Naive thymus-derived CD8-positive, alpha-beta T cell (primary cell): Measurements from ENCODE around the gene LUZP2. TPM values are rescaled to one million over a fixed set of nuclear protein-coding genes. Genes with fewer than 3 reads are reported as not detected.

Experiments used
- ATAC-seq, 2 donors: fragments of 150-1000 bp; cut with Tn5 transposase in 1 of 2; sonication (Bioruptor Pico), chemical (Tn5 transposase) in 1 of 2; 1 replicate in 1 of 2; 2 replicates in 1 of 2; pipeline ENCODE4 v1.10.0; 2021; ENCODE audit warnings: mild to moderate bottlenecking in 2 of 2, moderate library complexity in 2 of 2
- POLR2A ChIA-PET: fragments of 350-600 bp; sonication (Branson Sonifier 250); formaldehyde crosslinking; loops from one replicate; lab custom pipeline; 2021; ENCODE audit warnings: antibody characterized with exemption; lab: Charles Lee
- DNase-seq, 10 donors: peaks; one replicate each; pipeline versions ENCODE4 v3.0.0 to v3.0.0-alpha.2; 2020 to 2022
- H3K27ac Mint-ChIP-seq, 10 donors: one replicate each; pipeline ENCODE4 v1.8.0; 2020 to 2022; ENCODE audit warnings: mild to moderate bottlenecking in 10 of 10, mixed read lengths in 10 of 10, moderate library complexity in 4 of 10, inconsistent platforms in 1 of 10
- H3K27me3 Mint-ChIP-seq, 5 donors: one replicate each; pipeline ENCODE4 v1.8.0; 2021 to 2022; ENCODE audit warnings: mixed read lengths in 5 of 5
- H3K36me3 Mint-ChIP-seq, 3 donors: one replicate each; pipeline ENCODE4 v1.8.0; 2020 to 2022; ENCODE audit warnings: mixed read lengths in 3 of 3, mild to moderate bottlenecking in 2 of 3, inconsistent platforms in 1 of 3
- H3K4me1 Mint-ChIP-seq, 4 donors: one replicate each; pipeline ENCODE4 v1.8.0; 2021 to 2022; ENCODE audit warnings: mixed read lengths in 4 of 4
- H3K4me3 Mint-ChIP-seq, 10 donors: one replicate each; pipeline ENCODE4 v1.8.0; 2020 to 2022; ENCODE audit warnings: mild to moderate bottlenecking in 10 of 10, mixed read lengths in 10 of 10, moderate library complexity in 6 of 10, inconsistent platforms in 1 of 10
- H3K9me3 Mint-ChIP-seq, 9 donors: one replicate each; pipeline ENCODE4 v1.8.0; 2020 to 2022; ENCODE audit warnings: mixed read lengths in 9 of 9, mild to moderate bottlenecking in 3 of 9, inconsistent platforms in 1 of 9, moderate library complexity in 1 of 9
- polyA plus RNA-seq, 3 donors: library from polyadenylated mRNA; unstranded; fragments of 300-500 nt; fragmentation: Illumina TruSeq; gene quantifications; one replicate each; pipeline ENCODE4 v1.2.3, GENCODE V29; 2021
- total RNA-seq, 8 experiments: library from RNA in 2 of 8; stranded (reverse) in 2 of 8; gene quantifications; one replicate each; pipeline ENCODE4 v1.2.3 and lab custom pipeline; 2021 to 2026

Gene LUZP2
- total RNA-seq (not detected), polyA plus RNA-seq (not detected), total RNA-seq (lab: John Stamatoyannopoulos, UW) (0 to 0.25 (median 0) reads per million in 6 experiments)

- Mint-ChIP-seq H3K27me3 (peaks cover 12 to 25% (median 15%) of the 10 kb centered on the region in 5 donors), H3K9me3 (peaks cover 0 to 11% (median 5%) of the 10 kb centered on the region in 9 donors), H3K36me3 (no peaks in the 10 kb centered on the region), H3K4me1 (no peaks in the 10 kb centered on the region), H3K4me3 (peak within 1 kb of the TSS in 2 of 10 donors; percentile 24 to 36), H3K27ac (no peak within 1 kb of the TSS)
- POLR2A ChIA-PET: no interaction called here
- DNase-seq (no peak), ATAC-seq (no peak)
Measured at GRCh38 chr11:24496736-24497725, at the start of gene LUZP2. Gene LUZP2, plus strand, starts transcription at chr11:24497053.

GRCh38 chr11:24453129-24453718 lies 43.6 kb upstream of the LUZP2 start:
- no peaks in the 10 kb centered on the region for H3K36me3 Mint-ChIP-seq
- H3K4me3 Mint-ChIP-seq: no peak overlapping the region
- H3K27ac Mint-ChIP-seq: no peak overlapping the region
- DNase-seq (no peak), ATAC-seq (no peak)
- no peaks in the 10 kb centered on the region for H3K4me1 Mint-ChIP-seq
- peaks cover 1 to 16% (median 6%) of the 10 kb centered on the region in 9 donors for H3K9me3 Mint-ChIP-seq
- no peaks in the 10 kb centered on the region for H3K27me3 Mint-ChIP-seq
- POLR2A ChIA-PET: no interaction called here

GRCh38 chr11:24457985-24458384 lies 38.9 kb upstream of the LUZP2 start:
- H3K4me1 Mint-ChIP-seq: no peaks in the 10 kb centered on the region
- POLR2A ChIA-PET: no interaction called here

GRCh38 chr11:24470431-24470830 lies 26.4 kb upstream of the LUZP2 start:
- Mint-ChIP-seq H3K27ac (no peak overlapping the region), H3K4me3 (no peak overlapping the region), H3K9me3 (peaks cover 0 to 24% (median 6%) of the 10 kb centered on the region in 9 donors), H3K36me3 (no peaks in the 10 kb centered on the region), H3K4me1 (no peaks in the 10 kb centered on the region), H3K27me3 (no peaks in the 10 kb centered on the region)
- POLR2A ChIA-PET: no interaction called here
- DNase-seq (no peak), ATAC-seq (no peak)

More at GRCh38 chr11:24457985-24458384, 38.9 kb upstream of the LUZP2 start:
- Mint-ChIP-seq H3K27me3 (no peaks in the 10 kb centered on the region), H3K9me3 (peaks cover 0 to 41% (median 9%) of the 10 kb centered on the region in 9 donors), H3K4me3 (no peak overlapping the region), H3K36me3 (peaks cover 0 to 4% (median 0%) of the 10 kb centered on the region in 3 donors), H3K27ac (no peak overlapping the region)
- DNase-seq (no peak), ATAC-seq (no peak)

- Mint-ChIP-seq H3K4me1 (no peaks in the 10 kb centered on the region), H3K36me3 (no peaks in the 10 kb centered on the region), H3K9me3 (peaks cover 0 to 24% (median 11%) of the 10 kb centered on the region in 9 donors), H3K27ac (no peak overlapping the region), H3K4me3 (no peak overlapping the region), H3K27me3 (no peaks in the 10 kb centered on the region)
- ATAC-seq (no peak), DNase-seq (no peak)
- POLR2A ChIA-PET: no interaction called here
Measured at GRCh38 chr11:24471084-24471483, 25.8 kb upstream of the LUZP2 start.

GRCh38 chr11:24478718-24479117 lies 18.1 kb upstream of the LUZP2 start:
- no peak for ATAC-seq
- Mint-ChIP-seq H3K4me3 (no peak overlapping the region), H3K36me3 (peaks cover 0 to 4% (median 0%) of the 10 kb centered on the region in 3 donors), H3K9me3 (peaks cover 4 to 38% (median 13%) of the 10 kb centered on the region in 9 donors), H3K27ac (no peak overlapping the region), H3K27me3 (no peaks in the 10 kb centered on the region), H3K4me1 (no peaks in the 10 kb centered on the region)
- POLR2A ChIA-PET: no interaction called here
- no peak for DNase-seq

- Mint-ChIP-seq H3K36me3 (no peaks in the 10 kb centered on the region), H3K27me3 (no peaks in the 10 kb centered on the region), H3K4me1 (no peaks in the 10 kb centered on the region), H3K4me3 (no peak overlapping the region), H3K9me3 (peaks cover 0 to 37% (median 11%) of the 10 kb centered on the region in 9 donors), H3K27ac (no peak overlapping the region)
- POLR2A ChIA-PET: no interaction called here
- no peak for DNase-seq
- ATAC-seq: no peak
Measured at GRCh38 chr11:24489477-24489876, 7.4 kb upstream of the LUZP2 start.

- Mint-ChIP-seq H3K36me3 (no peaks in the 10 kb centered on the region), H3K27ac (no peak overlapping the region), H3K4me3 (no peak overlapping the region), H3K27me3 (peaks cover 12 to 25% (median 15%) of the 10 kb centered on the region in 5 donors), H3K4me1 (no peaks in the 10 kb centered on the region), H3K9me3 (peaks cover 0 to 13% (median 3%) of the 10 kb centered on the region in 9 donors)
- POLR2A ChIA-PET: no interaction called here
- DNase-seq (no peak), ATAC-seq (no peak)
Measured at GRCh38 chr11:24496386-24496735, 492 bp upstream of the LUZP2 start.

GRCh38 chr11:24497831-24498230 lies 978 bp downstream of the LUZP2 start:
- POLR2A ChIA-PET: no interaction called here
- H3K27me3 Mint-ChIP-seq: peaks cover 12 to 25% (median 15%) of the 10 kb centered on the region in 5 donors
- DNase-seq (no peak), ATAC-seq (no peak)
- no peaks in the 10 kb centered on the region for H3K4me1 Mint-ChIP-seq
- no peak overlapping the region for H3K4me3 Mint-ChIP-seq
- H3K27ac Mint-ChIP-seq: no peak overlapping the region
- H3K9me3 Mint-ChIP-seq: peaks cover 0 to 11% (median 6%) of the 10 kb centered on the region in 9 donors
- no peaks in the 10 kb centered on the region for H3K36me3 Mint-ChIP-seq

- no peaks in the 10 kb centered on the region for H3K4me1 Mint-ChIP-seq
- no peak overlapping the region for H3K4me3 Mint-ChIP-seq
- H3K9me3 Mint-ChIP-seq: peaks cover 0 to 13% (median 8%) of the 10 kb centered on the region in 9 donors
- POLR2A ChIA-PET: no interaction called here
- H3K27ac Mint-ChIP-seq: peak overlapping the region in 1 of 10 donors; percentile 22
- H3K27me3 Mint-ChIP-seq: peaks cover 5 to 10% (median 6%) of the 10 kb centered on the region in 5 donors
- ATAC-seq (no peak), DNase-seq (no peak)
- H3K36me3 Mint-ChIP-seq: no peaks in the 10 kb centered on the region
Measured at GRCh38 chr11:24502425-24502824, 5.6 kb downstream of the LUZP2 start.

GRCh38 chr11:24509114-24509513 lies 12.3 kb downstream of the LUZP2 start:
- no peak for DNase-seq
- no peak for ATAC-seq
- Mint-ChIP-seq H3K27ac (no peak overlapping the region), H3K4me3 (no peak overlapping the region), H3K9me3 (peaks cover 0 to 26% (median 5%) of the 10 kb centered on the region in 9 donors), H3K27me3 (no peaks in the 10 kb centered on the region), H3K36me3 (no peaks in the 10 kb centered on the region), H3K4me1 (no peaks in the 10 kb centered on the region)
- POLR2A ChIA-PET: no interaction called here

GRCh38 chr11:24511511-24511910 lies 14.7 kb downstream of the LUZP2 start:
- POLR2A ChIA-PET: no interaction called here
- H3K4me1 Mint-ChIP-seq: no peaks in the 10 kb centered on the region
- H3K27ac Mint-ChIP-seq: no peak overlapping the region
- DNase-seq (no peak), ATAC-seq (no peak)
- no peaks in the 10 kb centered on the region for H3K27me3 Mint-ChIP-seq
- peaks cover 0 to 19% (median 4%) of the 10 kb centered on the region in 9 donors for H3K9me3 Mint-ChIP-seq
- no peak overlapping the region for H3K4me3 Mint-ChIP-seq
- H3K36me3 Mint-ChIP-seq: no peaks in the 10 kb centered on the region
